ENCODE results near the gene PLET1.

The PLET1 gene

GRCh38 chr11:112255067-112255720, 5.5 kb downstream of the PLET1 start:
- Histone ChIP-seq H3K4me3 (replicated peaks; ENCODE audit: low read depth, low read length) (no peak overlapping the region), H3K36me3 (ENCODE audit: control insufficient read depth, insufficient read depth, low read length) (no peaks in the 10 kb centered on the region), H3K27me3 (replicated peaks; ENCODE audit: control insufficient read depth, insufficient read depth, low read length) (no peaks in the 10 kb centered on the region)
- no peak for TF ChIP-seq CTCF (IDR thresholded peaks at IDR 0.05; ENCODE audit: insufficient read depth, low read length, poor library complexity, severe bottlenecking)
- no peak for DNase-seq (ENCODE audit: extremely low read depth, insufficient read length)

GRCh38 chr11:112253605-112254242, 6.9 kb downstream of the PLET1 start:
- DNase-seq (ENCODE audit: extremely low read depth, insufficient read length), result no peak
- TF ChIP-seq CTCF (IDR thresholded peaks at IDR 0.05; ENCODE audit: insufficient read depth, low read length, poor library complexity, severe bottlenecking), result no peak
- Histone ChIP-seq H3K27me3 (replicated peaks; ENCODE audit: control insufficient read depth, insufficient read depth, low read length) (no peaks in the 10 kb centered on the region), H3K36me3 (ENCODE audit: control insufficient read depth, insufficient read depth, low read length) (no peaks in the 10 kb centered on the region), H3K4me3 (replicated peaks; ENCODE audit: low read depth, low read length) (no peak overlapping the region)

- H3K36me3 ChIP-seq (ENCODE audit: control insufficient read depth, insufficient read depth, low read length), result no peaks in the 10 kb centered on the region
- no peaks in the 10 kb centered on the region for H3K27me3 ChIP-seq (replicated peaks; ENCODE audit: control insufficient read depth, insufficient read depth, low read length)
- DNase-seq (ENCODE audit: extremely low read depth, insufficient read length), result no peak
- TF ChIP-seq CTCF (IDR thresholded peaks at IDR 0.05; ENCODE audit: insufficient read depth, low read length, poor library complexity, severe bottlenecking), result no peak
- H3K4me3 ChIP-seq (replicated peaks; ENCODE audit: low read depth, low read length), result no peak overlapping the region
These were observed 10.6 kb downstream of the PLET1 start for GRCh38 chr11:112249871-112250610.

- Histone ChIP-seq H3K36me3 (ENCODE audit: control insufficient read depth, insufficient read depth, low read length) (no peaks in the 10 kb centered on the region), H3K27me3 (replicated peaks; ENCODE audit: control insufficient read depth, insufficient read depth, low read length) (no peaks in the 10 kb centered on the region), H3K4me3 (replicated peaks; ENCODE audit: low read depth, low read length) (no peak overlapping the region)
- no peak for TF ChIP-seq CTCF (IDR thresholded peaks at IDR 0.05; ENCODE audit: insufficient read depth, low read length, poor library complexity, severe bottlenecking)
- no peak for DNase-seq (ENCODE audit: extremely low read depth, insufficient read length)
These were observed 12.5 kb downstream of the PLET1 start for GRCh38 chr11:112248201-112248600.

GRCh38 chr11:112247201-112247600, 13.5 kb downstream of the PLET1 start:
- Histone ChIP-seq H3K36me3 (ENCODE audit: control insufficient read depth, insufficient read depth, low read length) (no peaks in the 10 kb centered on the region), H3K27me3 (replicated peaks; ENCODE audit: control insufficient read depth, insufficient read depth, low read length) (no peaks in the 10 kb centered on the region), H3K4me3 (replicated peaks; ENCODE audit: low read depth, low read length) (no peak overlapping the region)
- TF ChIP-seq CTCF (IDR thresholded peaks at IDR 0.05; ENCODE audit: insufficient read depth, low read length, poor library complexity, severe bottlenecking), result no peak
- DNase-seq (ENCODE audit: extremely low read depth, insufficient read length), result no peak
